Sigmoid colon (tissue), 7 donors: ENCODE data around the gene FN3K. TPM values are rescaled to one million over a fixed set of nuclear protein-coding genes. Genes with fewer than 3 reads are reported as not detected.

ENCODE experiments used
- DNase-seq: peaks from one replicate; pipeline ENCODE4 v3.0.0-alpha.2; 2019
- H3K27ac ChIP-seq, 4 donors: fragments of 200-600 bp; sonication (generic); one replicate each; pipeline ENCODE4 v1.5.1; 2016 to 2019; ENCODE audit warnings: mild to moderate bottlenecking in 1 of 4
- H3K27me3 ChIP-seq, 3 donors: fragments of 200-600 bp; sonication (generic); one replicate each; pipeline ENCODE4 v1.5.1; 2019; ENCODE audit warnings: mild to moderate bottlenecking in 1 of 3
- H3K36me3 ChIP-seq, 4 donors: fragments of 200-600 bp; sonication (generic); one replicate each; pipeline ENCODE4 v1.5.1; 2016 to 2019
- H3K4me1 ChIP-seq, 4 donors: fragments of 200-600 bp; sonication (generic); one replicate each; pipeline ENCODE4 v1.5.1; 2017 to 2019
- H3K4me3 ChIP-seq, 4 donors: fragments of 200-600 bp; sonication (generic); one replicate each; pipeline ENCODE4 v1.5.1; 2017 to 2019; ENCODE audit warnings: mild to moderate bottlenecking in 2 of 4, moderate library complexity in 1 of 4
- H3K9me3 ChIP-seq, 4 donors: fragments of 200-600 bp in 3 of 4; sonication (generic) in 3 of 4; one replicate each; pipeline versions ENCODE4 v1.5.1 to v1.6.1; 2013 to 2019
- CTCF ChIP-seq, 4 experiments: fragments of 450-650 bp in 3 of 4; fragments of 200-600 bp in 1 of 4; IDR thresholded peaks; one replicate each; pipeline ENCODE4 v1.5.1; 2016 to 2019; ENCODE audit warnings: antibody characterized with exemption in 4 of 4, mild to moderate bottlenecking in 3 of 4, moderate library complexity in 2 of 4
- EP300 ChIP-seq, 4 donors: sonication (generic); formaldehyde crosslinking; IDR thresholded peaks; one replicate each; pipeline ENCODE4 v1.6.1; 2017; ENCODE audit warnings: antibody characterized with exemption in 4 of 4
- POLR2A ChIP-seq, 2 donors: fragments of 450-650 bp; IDR thresholded peaks; one replicate each; pipeline ENCODE4 v1.6.1; 2016; ENCODE audit warnings: antibody characterized with exemption in 2 of 2, mild to moderate bottlenecking in 2 of 2, moderate library complexity in 2 of 2
- POLR2AphosphoS5 ChIP-seq, 4 donors: sonication (generic); formaldehyde crosslinking; IDR thresholded peaks; one replicate each; pipeline ENCODE4 v1.6.1; 2017; ENCODE audit warnings: antibody characterized with exemption in 4 of 4
- WGBS, 2 donors: extraction: QIAGEN DNeasy Blood & Tissue Kit; methylation state at CpG; one replicate each; pipeline ENCODE4 v1.1.7; 2013; 5-methylcytosine and 5-hydroxymethylcytosine counted together
- intact Hi-C: fragments of 100-400 bp; cut with DNase I; formaldehyde crosslinking; loops from one replicate; pipeline ENCODE4 v1.15.1; 2023
- polyA plus RNA-seq, 3 donors: library from polyadenylated mRNA; stranded (reverse); fragments of 200-250 nt; gene quantifications; one replicate each; pipeline ENCODE4 v1.2.3, GENCODE V29; 2013
- total RNA-seq, 4 donors: library from RNA; depleted of rRNA; stranded (reverse); fragments of >200 nt; gene quantifications; one replicate each; pipeline ENCODE4 v1.1.0, GENCODE V29; 2016
- donor health status: healthy with polysubstance abuse.
- donor health status: Bipolar disorder and iron deficiency.
- donor health status: healthy.

Gene FN3K
- total and polyA plus RNA-seq, 7 donors, result 2.8 to 22.2 (median 11.9) TPM

DNA sequence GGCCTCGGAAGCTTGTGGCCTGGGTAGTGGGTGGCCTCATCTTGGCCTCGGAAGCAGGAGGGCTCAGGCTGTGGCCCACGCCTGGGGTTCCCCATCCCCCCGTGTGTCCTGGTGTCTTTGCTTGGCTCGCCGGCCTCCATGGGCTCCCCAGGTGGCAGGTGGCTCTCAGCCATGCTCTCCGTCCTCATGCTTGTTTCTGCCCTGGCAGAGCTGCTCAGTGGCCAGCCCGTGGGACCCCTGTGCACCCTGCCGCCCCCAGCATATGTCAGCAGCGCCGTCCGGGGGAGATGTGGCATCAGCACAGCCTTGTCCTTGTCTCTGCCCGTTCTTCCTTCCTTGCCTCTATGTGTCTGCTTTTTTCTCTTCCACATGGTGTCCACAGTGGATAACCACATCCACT lies 55.0 kb downstream of the FN3K start:
- Histone ChIP-seq H3K27ac (no peak overlapping the region), H3K27me3 (no peaks in the 10 kb centered on the region), H3K4me1 (peaks cover 0 to 29% (median 24%) of the 10 kb centered on the region in 4 donors), H3K4me3 (no peak overlapping the region), H3K9me3 (no peaks in the 10 kb centered on the region), H3K36me3 (no peaks in the 10 kb centered on the region)
- intact Hi-C loops, result loop anchor here (5.0 kb wide), 1 partner anchor 62 kb away; no protein-coding TSS in a partner anchor
- no peak for DNase-seq
- 97 to 98% methylated on average over 13 of the region's 13 CpGs for WGBS, 2 donors
- TF ChIP-seq POLR2AphosphoS5 (IDR thresholded peaks at IDR 0.05) (no peak), EP300 (IDR thresholded peaks at IDR 0.05) (no peak), CTCF (IDR thresholded peaks at IDR 0.05) (no peak), POLR2A (IDR thresholded peaks at IDR 0.05) (no peak)

GRCh38 chr17:82791532-82791931 lies 56.1 kb downstream of the FN3K start:
- WGBS, 2 donors, result 89 to 91% methylated on average over 12 of the region's 12 CpGs
- DNase-seq, result no peak
- peaks cover 0 to 32% (median 27%) of the 10 kb centered on the region in 4 donors for H3K4me1 ChIP-seq
- TF ChIP-seq POLR2A (IDR thresholded peaks at IDR 0.05) (no peak), POLR2AphosphoS5 (IDR thresholded peaks at IDR 0.05) (no peak), EP300 (IDR thresholded peaks at IDR 0.05) (no peak), CTCF (IDR thresholded peaks at IDR 0.05) (no peak)
- no peaks in the 10 kb centered on the region for H3K27me3 ChIP-seq
- no peak overlapping the region for H3K27ac ChIP-seq
- no peaks in the 10 kb centered on the region for H3K9me3 ChIP-seq
- no peaks in the 10 kb centered on the region for H3K36me3 ChIP-seq
- intact Hi-C loops, result loop anchor here (5.0 kb wide), 1 partner anchor 61 kb away; no protein-coding TSS in a partner anchor
- H3K4me3 ChIP-seq, result no peak overlapping the region

GRCh38 chr17:82793974-82794630 lies 58.7 kb downstream of the FN3K start:
- Histone ChIP-seq H3K4me3 (no peak overlapping the region), H3K36me3 (peaks cover 0 to 7% (median 0%) of the 10 kb centered on the region in 4 donors), H3K4me1 (peaks cover 0 to 32% (median 27%) of the 10 kb centered on the region in 4 donors), H3K9me3 (no peaks in the 10 kb centered on the region), H3K27me3 (no peaks in the 10 kb centered on the region), H3K27ac (peak overlapping the region; percentile 25 to 78 (median 64))
- WGBS, 2 donors, result 85 to 88% methylated on average over 15 of the region's 15 CpGs
- TF ChIP-seq POLR2AphosphoS5 (IDR thresholded peaks at IDR 0.05) (peak in 3 of 4 donors; percentile 15 to 54 (median 42)), POLR2A (IDR thresholded peaks at IDR 0.05) (no peak), CTCF (IDR thresholded peaks at IDR 0.05) (no peak), EP300 (IDR thresholded peaks at IDR 0.05) (no peak)
- intact Hi-C loops, result loop anchor here (5.0 kb wide), 1 partner anchor 58 kb away; no protein-coding TSS in a partner anchor
- DNase-seq, result peak; percentile 82

DNA sequence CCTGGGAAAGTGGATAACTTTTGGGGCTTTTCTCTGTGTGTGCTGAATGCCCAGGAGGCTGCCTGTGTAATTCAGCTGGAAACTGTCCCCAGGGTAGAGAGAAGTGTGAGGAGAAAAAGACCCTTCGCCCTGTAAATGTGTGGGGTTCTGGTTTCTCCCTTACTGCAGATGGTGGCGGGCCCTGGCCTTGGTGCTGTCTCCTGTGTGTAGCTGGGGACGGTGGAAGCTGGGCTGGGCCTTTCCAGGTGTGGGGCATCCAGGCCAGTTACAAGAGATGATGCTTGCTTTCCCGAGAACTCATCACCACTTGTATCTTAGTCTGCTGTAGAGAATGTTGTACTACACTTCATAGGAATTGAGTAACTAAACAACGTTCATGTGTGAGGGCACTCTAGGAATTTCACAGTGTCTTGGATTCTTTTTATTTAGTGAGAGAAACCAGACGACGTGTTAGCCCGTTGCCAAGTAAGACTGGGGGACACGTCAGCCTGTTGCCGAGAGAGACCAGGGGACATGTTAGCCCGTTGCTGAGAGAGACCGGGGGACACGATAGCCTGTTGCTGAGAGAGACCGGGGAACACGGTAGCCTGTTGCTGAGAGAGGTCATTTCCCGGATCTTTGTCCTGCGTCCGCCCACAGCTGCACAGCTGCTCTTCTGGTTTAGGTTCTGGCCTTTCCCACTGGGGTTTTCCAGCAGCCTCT lies 59.5 kb downstream of the FN3K start:
- peak; percentile 79 for DNase-seq
- Histone ChIP-seq H3K27ac (peak overlapping the region; percentile 28 to 78 (median 64)), H3K4me3 (no peak overlapping the region), H3K9me3 (no peaks in the 10 kb centered on the region), H3K36me3 (peaks cover 0 to 11% (median 0%) of the 10 kb centered on the region in 4 donors), H3K4me1 (peaks cover 0 to 32% (median 27%) of the 10 kb centered on the region in 4 donors), H3K27me3 (no peaks in the 10 kb centered on the region)
- peak; percentile 11 to 78 (median 58) for TF ChIP-seq POLR2AphosphoS5 (IDR thresholded peaks at IDR 0.05)
- TF ChIP-seq EP300 (IDR thresholded peaks at IDR 0.05), result no peak
- TF ChIP-seq POLR2A (IDR thresholded peaks at IDR 0.05), result no peak
- TF ChIP-seq CTCF (IDR thresholded peaks at IDR 0.05), result peak in 1 of 4 experiments; percentile 11
- 81 to 89% methylated on average over 18 of the region's 18 CpGs for WGBS, 2 donors
- intact Hi-C loops, result loop anchor here (5.0 kb wide), 1 partner anchor 57 kb away; no protein-coding TSS in a partner anchor
